SK-N-MC (cell line): Measurements from ENCODE around the gene TPRN.

Experiments
- DNase-seq: peaks from one replicate; pipeline ENCODE4 v3.0.0-alpha.2; 2011; ENCODE audit warnings: low read depth, low spot score
- H3K27ac ChIP-seq: fragments of 200-600 bp; sonication (generic); 2 replicates; pipeline ENCODE4 v1.5.1; 2016; ENCODE audit warnings: mixed run types
- H3K36me3 ChIP-seq: fragments of 200-600 bp; sonication (generic); 2 replicates; pipeline ENCODE4 v1.6.1; 2017; ENCODE audit warnings: antibody characterized with exemption, low read length, mixed read lengths; ENCODE audit not compliant: insufficient read depth
- H3K4me3 ChIP-seq: fragments of 200-600 bp; sonication (generic); 2 replicates; pipeline ENCODE4 v1.5.1; 2016
- H3K9ac ChIP-seq: fragments of 200-600 bp; sonication (generic); 2 replicates; pipeline ENCODE4 v1.8.0; 2017; ENCODE audit warnings: mixed run types, mixed read lengths; ENCODE audit not compliant: insufficient read length
- H3K9me3 ChIP-seq: fragments of 200-600 bp; sonication (generic); 2 replicates; pipeline ENCODE4 v1.6.1; 2017; ENCODE audit warnings: low read depth, mild to moderate bottlenecking, antibody characterized with exemption, low read length, moderate library complexity, mixed read lengths
- EZH2 ChIP-seq: fragments of 200-600 bp; sonication (generic); IDR thresholded peaks from one replicate; pipeline ENCODE4 v1.6.1; 2017; ENCODE audit warnings: antibody characterized with exemption
- FOXP2 ChIP-seq: optimal IDR thresholded peaks from 2 replicates; pipeline ENCODE3; 2011; ENCODE audit warnings: mild to moderate bottlenecking, moderate library complexity; ENCODE audit not compliant: insufficient read depth; ENCODE audit errors: extremely low read length, control extremely low read depth
- POLR2AphosphoS5 ChIP-seq: IDR thresholded peaks from 2 replicates; pipeline ENCODE4 v1.6.1; 2012; ENCODE audit warnings: mild to moderate bottlenecking, low read depth, low read length, borderline replicate concordance

TPRN gene

GRCh38 chr9:137158625-137159024 is 41.9 kb downstream of the TPRN start:
- no peak for TF ChIP-seq POLR2AphosphoS5
- TF ChIP-seq EZH2, result no peak
- TF ChIP-seq FOXP2, result no peak
- DNase-seq, result no peak
- Histone ChIP-seq H3K9ac (no peak overlapping the region), H3K27ac (no peak overlapping the region), H3K4me3 (no peak overlapping the region), H3K36me3 (no peaks in the 10 kb centered on the region), H3K9me3 (no peaks in the 10 kb centered on the region)

- Histone ChIP-seq H3K27ac (no peak overlapping the region), H3K36me3 (no peaks in the 10 kb centered on the region), H3K9me3 (no peaks in the 10 kb centered on the region), H3K4me3 (no peak overlapping the region), H3K9ac (no peak overlapping the region)
- DNase-seq, result no peak
- no peak for TF ChIP-seq POLR2AphosphoS5
- no peak for TF ChIP-seq EZH2
- TF ChIP-seq FOXP2, result no peak
Observed at GRCh38 chr9:137157618-137158415, 42.7 kb downstream of the TPRN start.

GRCh38 chr9:137156567-137157375 is 43.8 kb downstream of the TPRN start:
- Histone ChIP-seq H3K27ac (no peak overlapping the region), H3K4me3 (peak overlapping the region; percentile 62), H3K9ac (no peak overlapping the region), H3K9me3 (no peaks in the 10 kb centered on the region), H3K36me3 (no peaks in the 10 kb centered on the region)
- TF ChIP-seq POLR2AphosphoS5, result no peak
- no peak for TF ChIP-seq FOXP2
- no peak for TF ChIP-seq EZH2
- peak; percentile 37 for DNase-seq

- no peak for DNase-seq
- Histone ChIP-seq H3K27ac (no peak overlapping the region), H3K9ac (no peak overlapping the region), H3K4me3 (no peak overlapping the region), H3K9me3 (no peaks in the 10 kb centered on the region), H3K36me3 (no peaks in the 10 kb centered on the region)
- TF ChIP-seq EZH2, result no peak
- TF ChIP-seq POLR2AphosphoS5, result no peak
Observed at GRCh38 chr9:137152844-137153405, 47.6 kb downstream of the TPRN start.

- Histone ChIP-seq H3K9ac (no peak overlapping the region), H3K4me3 (no peak overlapping the region), H3K27ac (peak overlapping the region; percentile 54; the same call in 1 of the 2 replicates), H3K36me3 (no peaks in the 10 kb centered on the region), H3K9me3 (no peaks in the 10 kb centered on the region)
- no peak for TF ChIP-seq EZH2
- no peak for TF ChIP-seq POLR2AphosphoS5
- no peak for TF ChIP-seq FOXP2
- peak; percentile 28 for DNase-seq
Observed at GRCh38 chr9:137150617-137151457, 49.7 kb downstream of the TPRN start.

GRCh38 chr9:137149942-137150616 is 50.5 kb downstream of the TPRN start:
- DNase-seq, result peak; percentile 47
- H3K36me3 ChIP-seq, result no peaks in the 10 kb centered on the region
- no peaks in the 10 kb centered on the region for H3K9me3 ChIP-seq
- TF ChIP-seq EZH2, result no peak
- TF ChIP-seq FOXP2, result no peak
- no peak for TF ChIP-seq POLR2AphosphoS5
- H3K4me3 ChIP-seq, result peak overlapping the region; percentile 47
- H3K27ac ChIP-seq, result peak overlapping the region; percentile 46; the same call in 1 of the 2 replicates
- no peak overlapping the region for H3K9ac ChIP-seq

GRCh38 chr9:137149363-137149762 is 51.2 kb downstream of the TPRN start:
- no peaks in the 10 kb centered on the region for H3K9me3 ChIP-seq
- no peak overlapping the region for H3K4me3 ChIP-seq
- no peak for DNase-seq
- H3K36me3 ChIP-seq, result no peaks in the 10 kb centered on the region
- TF ChIP-seq EZH2 (no peak), FOXP2 (no peak), POLR2AphosphoS5 (no peak)
- no peak overlapping the region for H3K27ac ChIP-seq
- H3K9ac ChIP-seq, result no peak overlapping the region
